HepG2 (cell line): ENCODE measurements around the gene TUBGCP3.

Source experiments
- CTCF ChIP-seq: sonication (generic); formaldehyde crosslinking; IDR thresholded peaks from 2 replicates; pipeline ENCODE4 v1.5.0; 2020; ENCODE audit warnings: mild to moderate bottlenecking, missing genetic modification reagents, moderate library complexity
- EP300 ChIP-seq, 3 experiments: sonication (generic) in 1 of 3; formaldehyde crosslinking in 1 of 3; IDR thresholded peaks; 2 replicates each; pipeline versions ENCODE4 v1.5.1 to v1.6.1; 2011 to 2020; ENCODE audit warnings: low read depth in 2 of 3, low read length in 2 of 3, borderline replicate concordance in 1 of 3, improper control_type of control experiment in 1 of 3, mild to moderate bottlenecking in 1 of 3, missing genetic modification reagents in 1 of 3, moderate library complexity in 1 of 3
- ETV5 ChIP-seq: IDR thresholded peaks from 2 replicates; pipeline ENCODE4 v1.6.1; 2018; ENCODE audit warnings: missing biosample characterization, missing genetic modification reagents, inconsistent platforms, borderline replicate concordance
- FOXA3 ChIP-seq: IDR thresholded peaks from 2 replicates; pipeline ENCODE4 v1.6.1; 2016; ENCODE audit warnings: missing genetic modification reagents, missing compliant biosample characterization
- SRSF9 ChIP-seq: fragments of 200-400 bp; formaldehyde crosslinking; IDR thresholded peaks from 2 replicates; pipeline ENCODE4 v1.6.1; 2018; ENCODE audit warnings: borderline replicate concordance, mild to moderate bottlenecking, low read depth, low read length; ENCODE audit not compliant: insufficient read depth, poor library complexity, severe bottlenecking
- TSC22D2 ChIP-seq: sonication (generic); formaldehyde crosslinking; IDR thresholded peaks from 2 replicates; pipeline ENCODE4 v1.5.1; 2020; ENCODE audit warnings: missing genetic modification reagents, mild to moderate bottlenecking, borderline replicate concordance
- USF2 ChIP-seq, 2 experiments: sonication (generic) in 1 of 2; formaldehyde crosslinking in 1 of 2; IDR thresholded peaks; 2 replicates each; pipeline versions ENCODE4 v1.5.1 to v1.6.1; 2011 to 2020; ENCODE audit warnings: borderline replicate concordance in 1 of 2, low read depth in 1 of 2, low read length in 1 of 2, mild to moderate bottlenecking in 1 of 2, missing genetic modification reagents in 1 of 2, moderate library complexity in 1 of 2
- ZEB1 ChIP-seq: IDR thresholded peaks from 2 replicates; pipeline ENCODE4 v1.6.1; 2012; ENCODE audit warnings: mild to moderate bottlenecking, low read depth, inconsistent platforms; ENCODE audit not compliant: insufficient replicate concordance
- ZFP36 ChIP-seq: fragments of 150-350 bp; IDR thresholded peaks from 2 replicates; pipeline ENCODE4 v1.6.1; 2018; ENCODE audit warnings: borderline replicate concordance, low read length, low read depth; ENCODE audit not compliant: partially characterized antibody
- ZNF496 ChIP-seq: sonication (generic); formaldehyde crosslinking; IDR thresholded peaks from 2 replicates; pipeline ENCODE4 v1.8.1; 2023; ENCODE audit warnings: mild to moderate bottlenecking, moderate library complexity, missing genetic modification reagents; ENCODE audit not compliant: insufficient replicate concordance
- TF ChIP-seq, protein P1 (sequence below): sonication (generic); formaldehyde crosslinking; IDR thresholded peaks from 2 replicates; pipeline ENCODE4 v1.4.0; 2020; ENCODE audit warnings: low read depth, missing genetic modification reagents

DNA sequence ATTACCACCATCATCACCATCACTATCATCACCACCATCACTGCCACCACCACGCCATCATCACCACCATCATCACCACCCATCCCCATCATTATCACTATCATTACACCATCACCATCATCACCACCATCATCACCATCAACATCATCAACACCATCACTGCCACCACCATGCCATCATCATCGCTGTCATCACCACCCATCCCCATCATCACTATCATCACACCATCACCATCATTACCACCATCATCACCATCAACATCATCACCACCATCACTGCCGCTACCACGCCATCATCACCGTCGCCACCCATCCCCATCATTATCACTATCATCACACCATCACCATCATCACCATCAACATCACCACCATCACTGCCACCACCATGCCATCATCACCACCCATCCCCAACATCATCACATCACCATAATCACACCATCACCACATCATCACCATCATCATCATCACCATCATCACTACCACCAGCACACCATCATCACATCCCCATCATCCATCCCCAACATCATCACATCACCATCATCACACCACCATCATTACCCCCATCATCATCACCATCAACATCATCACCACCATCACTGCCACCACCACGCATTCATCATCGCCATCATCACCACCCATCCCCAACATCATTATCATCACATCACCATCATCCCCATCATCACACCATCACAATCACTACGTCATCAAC lies 61.7 kb downstream of the TUBGCP3 start:
- TF ChIP-seq TSC22D2 (CRISPR knock-in tag) (no peak), ZNF496 (CRISPR knock-in tag) (no peak), CTCF (CRISPR knock-in tag) (no peak), SRSF9 (no peak), USF2 (IDR thresholded peaks at IDR 0.05; ENCODE audit: low read depth, low read length) (no peak), USF2 (CRISPR knock-in tag; IDR thresholded peaks at IDR 0.05; ENCODE audit: borderline replicate concordance) (no peak), FOXA3 (CRISPR knock-in tag) (no peak), ZEB1 (no peak), EP300 (IDR thresholded peaks at IDR 0.05; ENCODE audit: low read depth in 2 of 2, low read length in 2 of 2) (no peak), EP300 (CRISPR knock-in tag; IDR thresholded peaks at IDR 0.05; ENCODE audit: borderline replicate concordance) (no peak), ZFP36 (no peak), ETV5 (CRISPR knock-in tag) (no peak)
- TF ChIP-seq, protein P1, sequence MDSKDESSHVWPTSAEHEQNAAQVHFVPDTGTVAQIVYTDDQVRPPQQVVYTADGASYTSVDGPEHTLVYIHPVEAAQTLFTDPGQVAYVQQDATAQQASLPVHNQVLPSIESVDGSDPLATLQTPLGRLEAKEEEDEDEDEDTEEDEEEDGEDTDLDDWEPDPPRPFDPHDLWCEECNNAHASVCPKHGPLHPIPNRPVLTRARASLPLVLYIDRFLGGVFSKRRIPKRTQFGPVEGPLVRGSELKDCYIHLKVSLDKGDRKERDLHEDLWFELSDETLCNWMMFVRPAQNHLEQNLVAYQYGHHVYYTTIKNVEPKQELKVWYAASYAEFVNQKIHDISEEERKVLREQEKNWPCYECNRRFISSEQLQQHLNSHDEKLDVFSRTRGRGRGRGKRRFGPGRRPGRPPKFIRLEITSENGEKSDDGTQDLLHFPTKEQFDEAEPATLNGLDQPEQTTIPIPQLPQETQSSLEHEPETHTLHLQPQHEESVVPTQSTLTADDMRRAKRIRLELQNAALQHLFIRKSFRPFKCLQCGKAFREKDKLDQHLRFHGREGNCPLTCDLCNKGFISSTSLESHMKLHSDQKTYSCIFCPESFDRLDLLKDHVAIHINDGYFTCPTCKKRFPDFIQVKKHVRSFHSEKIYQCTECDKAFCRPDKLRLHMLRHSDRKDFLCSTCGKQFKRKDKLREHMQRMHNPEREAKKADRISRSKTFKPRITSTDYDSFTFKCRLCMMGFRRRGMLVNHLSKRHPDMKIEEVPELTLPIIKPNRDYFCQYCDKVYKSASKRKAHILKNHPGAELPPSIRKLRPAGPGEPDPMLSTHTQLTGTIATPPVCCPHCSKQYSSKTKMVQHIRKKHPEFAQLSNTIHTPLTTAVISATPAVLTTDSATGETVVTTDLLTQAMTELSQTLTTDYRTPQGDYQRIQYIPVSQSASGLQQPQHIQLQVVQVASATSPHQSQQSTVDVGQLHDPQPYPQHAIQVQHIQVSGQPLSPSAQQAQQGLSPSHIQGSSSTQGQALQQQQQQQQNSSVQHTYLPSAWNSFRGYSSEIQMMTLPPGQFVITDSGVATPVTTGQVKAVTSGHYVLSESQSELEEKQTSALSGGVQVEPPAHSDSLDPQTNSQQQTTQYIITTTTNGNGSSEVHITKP (CRISPR knock-in tag) = no peak
